ENCODE data around the gene MRTFB. TPM values are rescaled to one million over a fixed set of nuclear protein-coding genes. Genes with fewer than 3 reads are reported as not detected.

The MRTFB gene
- total and polyA plus RNA-seq, 2 of the 13 experiments (the other 11 are each of a cell fraction or from before 2014, with no cell fraction given) = 11.4 to 14.0 TPM

- no peak for TF ChIP-seq FOXC1 (CRISPR knock-in tag; IDR thresholded peaks at IDR 0.05; ENCODE audit: borderline replicate concordance)
- TF ChIP-seq ZNF576 (CRISPR knock-in tag; IDR thresholded peaks at IDR 0.05) = no peak
Observed at GRCh38 chr16:14151256-14152030, 80.3 kb downstream of the MRTFB start (continued).

GRCh38 chr16:14155572-14156190 lies 84.6 kb downstream of the MRTFB start:
- no TSS peak for BruUV-seq (replicated peaks)
- ATAC-seq = no peak
- 99% methylated on average over 4 of the region's 4 CpGs for WGBS (ENCODE audit: low lambda C conversion rate)

More at GRCh38 chr16:14155572-14156190, 84.6 kb downstream of the MRTFB start:
- DNase-seq (ENCODE audit: low spot score) (no peak), FAIRE-seq (no peak)
- Histone ChIP-seq H4K20me1 (ENCODE audit: insufficient read depth, low read length) (no peaks in the 10 kb centered on the region), H3K79me2 (ENCODE audit: insufficient read depth, low read length) (no peaks in the 10 kb centered on the region), H3K4me2 (ENCODE audit: low read depth, low read length) (no peak overlapping the region), H3K9ac (ENCODE audit: insufficient read depth, low read depth, low read length) (no peak overlapping the region), H3K4me3 (replicated peaks in 1 of 3; ENCODE audit: insufficient read depth in 1 of 3, low read depth in 2 of 3, low read length in 3 of 3) (no peak overlapping the region), H3K36me3 (replicated peaks in 1 of 2; ENCODE audit: control insufficient read depth in 1 of 2, insufficient read depth in 2 of 2, low read length in 2 of 2) (no peaks in the 10 kb centered on the region; a peak in 2 of 5 replicates), H3K9me3 (ENCODE audit: low read length) (no peaks in the 10 kb centered on the region), H2AFZ (ENCODE audit: low read length) (no peak overlapping the region), H3K4me1 (ENCODE audit: insufficient read depth, low read length) (0 out of 2 replicates have a peak, but pooled peaks cover 5% of the 10 kb centered on the region), H3K27me3 (ENCODE audit: control insufficient read depth in 1 of 2, insufficient read depth in 2 of 2, low read length in 2 of 2) (no peaks in the 10 kb centered on the region), H3K27ac (ENCODE audit: extremely low read length, insufficient read depth, low read length) (no peak overlapping the region)
- POLR2A ChIA-PET = no interaction called here
- in situ Hi-C loops (cut with HindIII; ENCODE audit: extremely low pct_ligation_motif_present, low pct_unique_long_range_greater_than_20kb) = loop anchor here (10.0 kb wide), 1 partner anchor 59 kb away; no protein-coding TSS in a partner anchor
- TF ChIP-seq RARG (CRISPR knock-in tag; IDR thresholded peaks at IDR 0.05; ENCODE audit: low read depth) (no peak), NONO (IDR thresholded peaks at IDR 0.05) (no peak), NONO (CRISPR knock-in tag; conservative IDR thresholded peaks at IDR 0.05) (no peak), POLR2AphosphoS5 (IDR thresholded peaks at IDR 0.05; ENCODE audit: low read depth, low read length) (no peak), ZNF207 (IDR thresholded peaks at IDR 0.05; ENCODE audit: borderline replicate concordance) (no peak), ZSCAN20 (CRISPR knock-in tag; IDR thresholded peaks at IDR 0.05; ENCODE audit: borderline replicate concordance) (no peak), WIZ (CRISPR knock-in tag; IDR thresholded peaks at IDR 0.05) (no peak), ATAD3A (CRISPR knock-in tag; IDR thresholded peaks at IDR 0.05) (no peak), LRRFIP1 (CRISPR knock-in tag; conservative IDR thresholded peaks at IDR 0.05) (no peak)
- intact Hi-C loops (cut with micrococcal nuclease; ENCODE audit: unreplicated experiment) = no loop called here
- CTCF ChIA-PET (ENCODE audit: low intra/inter-chr PET ratio, low total read pairs) = no interaction called here

Measured in HepG2 (cell line).